ENCODE results near the gene PADI6.

- TF ChIP-seq CTCF (IDR thresholded peaks at IDR 0.05; ENCODE audit: insufficient read depth, low read length, poor library complexity, severe bottlenecking), result no peak
- no peak for TF ChIP-seq EZH2phosphoT487 (conservative IDR thresholded peaks at IDR 0.05; ENCODE audit: low read length)
Measured at GRCh38 chr1:17377325-17377953, 5.4 kb downstream of the PADI6 start.

All from SU-DHL-6 (cell line).